ENCODE results near the gene BRD1.
"Not testable (repeated sequence)": the region's sequence is repeated elsewhere in the genome, so short reads cannot be mapped to it uniquely, and the experiment has no call there.

The BRD1 gene

GRCh38 chr22:49783926-49784629 is 43.6 kb downstream of the BRD1 start:
- DNase-seq (ENCODE audit: low read depth in 2 of 2) = no peak

GRCh38 chr22:49783036-49783746 is 44.5 kb downstream of the BRD1 start:
- no peak for DNase-seq (ENCODE audit: low read depth in 2 of 2)

DNA sequence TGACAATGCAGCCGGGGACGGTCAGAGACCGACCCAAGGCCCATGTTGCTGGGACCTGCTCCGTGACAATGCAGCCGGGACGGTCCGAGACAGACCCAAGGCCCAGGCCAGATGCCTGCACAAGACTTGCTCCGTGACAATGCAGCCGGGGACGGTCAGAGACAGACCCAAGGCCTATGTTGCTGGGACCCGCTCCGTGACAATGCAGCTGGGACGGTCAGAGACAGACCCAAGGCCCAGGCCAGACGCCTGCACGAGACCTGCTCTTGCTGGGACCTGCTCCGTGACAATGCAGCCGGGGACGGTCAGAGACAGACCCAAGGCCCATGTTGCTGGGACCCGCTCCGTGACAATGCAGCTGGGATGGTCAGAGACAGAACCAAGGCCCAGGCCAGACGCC is 45.8 kb downstream of the BRD1 start:
- not testable (repeated sequence) for DNase-seq (ENCODE audit: low read depth in 2 of 2)

- no peak for DNase-seq (ENCODE audit: low read depth in 2 of 2)
These were observed 46.3 kb downstream of the BRD1 start for GRCh38 chr22:49781289-49781782.

DNA sequence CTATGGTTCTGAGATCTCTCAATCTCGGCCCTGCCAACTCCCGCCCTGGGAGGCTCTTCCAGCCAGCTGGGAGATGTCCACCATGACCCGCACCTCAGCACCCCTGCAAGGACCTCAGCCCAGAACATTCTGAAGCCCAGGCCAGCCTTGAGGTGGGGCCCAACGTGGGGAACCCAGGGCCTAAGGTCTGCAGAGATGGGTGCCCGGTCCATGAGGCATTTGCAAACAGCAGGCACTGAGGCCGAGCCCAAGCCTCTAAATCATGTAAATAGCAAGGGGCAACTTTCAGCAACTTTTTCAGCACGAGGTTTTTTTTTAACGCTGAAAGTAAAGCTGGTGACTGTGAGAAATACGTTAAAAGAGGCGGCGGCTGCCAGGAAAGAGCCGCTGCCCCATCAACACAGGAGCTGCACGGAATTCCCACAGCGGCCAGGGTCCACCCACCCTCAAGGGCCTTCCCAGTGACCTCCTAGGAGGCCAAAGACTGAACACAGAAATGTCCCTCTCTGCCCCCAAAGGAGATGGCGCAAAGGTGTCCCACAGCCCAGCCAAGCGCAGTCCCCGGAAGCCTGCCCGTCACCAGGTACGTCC is 46.9 kb downstream of the BRD1 start:
- DNase-seq (ENCODE audit: low read depth in 2 of 2) = no peak

DNA sequence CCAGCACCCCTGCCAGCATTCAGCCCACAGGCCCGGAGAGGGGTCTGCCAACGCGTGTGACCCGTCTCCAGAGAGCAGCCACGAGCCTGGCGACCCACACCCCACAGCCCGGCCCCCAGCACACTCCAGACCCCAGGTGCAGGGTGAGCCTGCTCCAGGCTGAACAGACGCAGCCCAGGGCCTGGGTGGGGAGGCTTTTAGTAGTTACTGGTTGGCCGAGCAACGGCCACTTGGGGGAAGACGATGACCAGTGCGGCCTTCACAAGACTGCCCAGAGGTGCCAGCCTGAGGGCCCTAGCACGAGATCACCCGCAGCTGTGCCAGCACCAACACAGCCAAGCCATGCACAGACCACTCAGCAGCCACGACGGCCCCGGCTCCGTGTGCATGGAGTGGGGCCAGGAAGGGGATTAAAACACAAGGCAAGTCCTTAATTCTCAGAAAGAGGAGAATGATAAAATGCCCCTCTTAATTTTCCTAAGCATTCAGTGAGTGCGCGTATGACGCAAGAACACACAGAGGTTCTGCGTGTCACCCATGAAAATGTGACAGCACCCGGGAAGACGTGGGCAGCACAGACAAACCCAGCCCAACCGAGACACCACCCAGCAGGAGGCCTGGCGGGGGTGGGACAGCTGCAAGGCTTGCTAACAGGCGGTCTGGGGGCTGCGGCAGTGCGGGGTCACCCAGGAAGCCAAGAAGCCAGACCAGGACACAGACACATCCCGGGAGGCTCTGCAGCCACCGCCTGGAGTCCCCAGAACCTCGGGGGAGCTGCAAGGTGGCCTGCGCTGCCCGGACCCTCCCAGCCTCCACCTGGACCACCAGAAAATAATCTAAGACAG is 47.6 kb downstream of the BRD1 start:
- DNase-seq (ENCODE audit: low read depth in 2 of 2) = no peak

GRCh38 chr22:49779211-49779610 is 48.5 kb downstream of the BRD1 start:
- no peak for DNase-seq (ENCODE audit: low read depth in 2 of 2)

- DNase-seq (ENCODE audit: low read depth in 2 of 2) = no peak
These were observed 50.0 kb downstream of the BRD1 start for GRCh38 chr22:49777569-49778249.

GRCh38 chr22:49776891-49777290 is 50.8 kb downstream of the BRD1 start:
- no peak for DNase-seq (ENCODE audit: low read depth in 2 of 2)

DNA sequence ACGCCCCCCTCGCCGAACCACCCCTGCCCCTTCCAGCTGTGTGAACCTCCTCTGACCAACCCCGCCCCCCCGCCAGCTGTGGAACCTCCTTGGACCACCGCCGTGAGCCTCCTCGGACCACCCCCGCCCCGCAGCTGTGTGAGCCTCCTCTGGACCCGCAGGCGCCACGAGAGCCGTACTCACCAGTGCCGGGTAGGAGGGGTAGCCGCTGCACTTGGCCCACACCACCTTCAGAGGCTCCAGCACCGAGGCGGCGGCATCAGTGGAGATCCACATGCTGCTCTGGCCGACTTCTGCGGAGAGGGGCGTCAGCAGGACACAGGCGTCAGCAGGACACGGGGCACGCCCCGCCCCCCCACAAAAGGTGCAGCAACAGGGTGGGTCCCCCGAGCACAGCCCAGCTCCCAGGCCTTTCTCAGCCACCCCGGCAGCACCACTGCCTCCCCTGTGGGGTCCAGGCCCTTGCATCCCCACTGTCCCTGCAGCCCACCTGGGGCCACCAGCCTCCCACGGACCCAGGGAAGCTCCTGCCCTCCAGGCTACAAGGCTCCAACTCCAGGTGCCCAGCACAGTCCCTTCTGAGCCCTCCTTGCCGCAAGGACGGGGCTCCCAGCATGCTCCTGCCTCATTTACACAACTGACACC is 51.7 kb downstream of the BRD1 start:
- no peak for DNase-seq (ENCODE audit: low read depth in 2 of 2)

GRCh38 chr22:49775191-49775866 is 52.3 kb downstream of the BRD1 start:
- DNase-seq (ENCODE audit: low read depth in 2 of 2) = no peak

DNA sequence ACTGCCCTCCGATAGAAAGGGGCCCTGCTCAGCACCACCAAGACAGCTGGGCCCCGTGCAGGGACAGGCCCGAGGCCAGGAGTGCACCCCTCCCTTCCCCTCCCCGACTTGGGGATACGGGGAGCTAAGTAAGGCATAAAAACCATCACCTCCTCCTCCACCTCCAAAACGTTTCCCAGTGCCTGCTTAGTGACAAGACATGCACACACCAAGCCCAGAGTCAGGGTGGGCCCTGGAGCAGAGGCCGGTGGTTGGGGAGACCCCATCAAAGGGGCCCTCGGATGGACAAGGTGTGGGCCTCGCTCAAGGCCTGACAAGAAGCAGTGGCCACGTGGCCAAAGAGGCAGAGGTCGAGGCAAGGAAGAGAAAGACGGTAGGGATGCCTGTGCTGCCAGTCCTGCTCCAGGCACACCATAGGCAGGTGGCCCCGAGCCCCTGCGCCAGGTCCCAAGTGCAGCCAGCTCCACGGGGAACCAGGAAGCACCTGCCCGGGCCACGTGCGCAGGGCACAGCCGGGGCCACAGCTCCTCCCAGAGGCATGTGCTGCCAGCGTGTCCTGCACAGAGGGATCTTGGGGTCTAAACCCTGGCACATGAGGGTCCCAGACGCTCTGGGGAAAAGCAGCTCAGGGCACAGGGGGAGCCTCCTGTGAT is 53.0 kb downstream of the BRD1 start:
- no peak for DNase-seq (ENCODE audit: low read depth in 2 of 2)

DNA sequence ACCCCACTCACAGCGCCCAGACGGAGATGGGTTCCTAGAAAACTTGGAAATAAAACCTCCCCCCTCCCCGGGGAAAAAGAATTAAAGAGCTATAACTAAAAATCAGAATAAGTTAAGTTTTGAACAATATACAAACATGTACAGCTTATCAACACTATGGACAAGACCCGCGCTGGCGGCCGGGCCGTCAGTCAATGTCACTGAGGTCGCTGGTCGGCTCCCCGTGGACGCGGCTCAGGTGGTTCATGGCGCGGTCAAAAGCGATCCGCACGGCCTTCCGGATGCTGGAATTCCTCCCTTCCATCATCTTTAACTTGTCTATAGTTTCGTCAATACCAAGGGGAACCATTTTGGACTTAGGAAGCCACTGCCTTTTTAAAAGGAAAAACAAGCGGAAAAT is 53.6 kb downstream of the BRD1 start:
- no peak for DNase-seq (ENCODE audit: low read depth in 2 of 2)

- no peak for DNase-seq (ENCODE audit: low read depth in 2 of 2)
These were observed 54.1 kb downstream of the BRD1 start for GRCh38 chr22:49773531-49773930.

GRCh38 chr22:49772692-49773091 is 55.0 kb downstream of the BRD1 start:
- DNase-seq (ENCODE audit: low read depth in 2 of 2) = no peak

- no peak for DNase-seq (ENCODE audit: low read depth in 2 of 2)
These were observed 56.2 kb downstream of the BRD1 start for GRCh38 chr22:49771266-49772065.

GRCh38 chr22:49770547-49771265 is 57.0 kb downstream of the BRD1 start:
- DNase-seq (ENCODE audit: low read depth in 2 of 2) = no peak

All from fibroblast of skin of left biceps (primary cell).